CD14-positive monocyte (primary cell): ENCODE results near the gene ZBTB32. TPM values are rescaled to one million over a fixed set of nuclear protein-coding genes. Genes with fewer than 3 reads are reported as not detected.

Experiments
- DNase-seq, 3 donors: peaks; one replicate each; pipeline ENCODE4 v3.0.0-alpha.2; 2011 to 2022
- H2AFZ ChIP-seq: 2 replicates; pipeline ENCODE4 v1.6.0; 2012; ENCODE audit warnings: mild to moderate bottlenecking, low read depth, low read length, inconsistent platforms; ENCODE audit not compliant: insufficient read depth, poor library complexity, severe bottlenecking
- H3K27ac ChIP-seq, 2 donors: 1 replicate in 1 of 2; 2 replicates in 1 of 2; pipeline ENCODE4 v1.5.1; 2012 to 2013; ENCODE audit warnings: low read length in 2 of 2, control low read depth in 1 of 2, inconsistent platforms in 1 of 2, low read depth in 1 of 2, mild to moderate bottlenecking in 1 of 2
- H3K27me3 ChIP-seq, 2 donors: one replicate each; pipeline versions ENCODE4 v1.6.0 to v1.6.1; 2011 to 2013; ENCODE audit warnings: low read length in 2 of 2; ENCODE audit not compliant: control insufficient read depth in 2 of 2, insufficient read depth in 2 of 2
- H3K36me3 ChIP-seq, 2 donors: replicated peaks in 1 of 2; 1 replicate in 1 of 2; 2 replicates in 1 of 2; pipeline versions ENCODE4 v1.5.1 to v1.6.1; 2012 to 2013; ENCODE audit warnings: low read length in 2 of 2, control low read depth in 1 of 2, inconsistent platforms in 1 of 2, mild to moderate bottlenecking in 1 of 2; ENCODE audit not compliant: insufficient read depth in 2 of 2, control insufficient read depth in 1 of 2
- H3K4me1 ChIP-seq, 2 donors: 1 replicate in 1 of 2; 2 replicates in 1 of 2; pipeline versions ENCODE4 v1.5.1 to v1.6.1; 2012 to 2013; ENCODE audit warnings: low read length in 2 of 2, control low read depth in 1 of 2, inconsistent platforms in 1 of 2, mild to moderate bottlenecking in 1 of 2, moderate library complexity in 1 of 2; ENCODE audit not compliant: insufficient read depth in 2 of 2, control insufficient read depth in 1 of 2
- H3K4me2 ChIP-seq: replicated peaks from 2 replicates; pipeline ENCODE3; 2012; ENCODE audit warnings: low read length, moderate library complexity, mild to moderate bottlenecking; ENCODE audit not compliant: poor library complexity, severe bottlenecking; ENCODE audit errors: extremely low read depth
- H3K4me3 ChIP-seq, 3 experiments: fragments of 200-600 bp in 1 of 3; sonication (generic) in 1 of 3; replicated peaks in 1 of 3; 1 replicate in 2 of 3; 2 replicates in 1 of 3; pipeline ENCODE4 v1.5.1; 2011 to 2013; ENCODE audit warnings: low read length in 3 of 3, mild to moderate bottlenecking in 3 of 3, control low read depth in 2 of 3, low read depth in 2 of 3, inconsistent platforms in 1 of 3, moderate library complexity in 1 of 3
- H3K79me2 ChIP-seq: 2 replicates; pipeline ENCODE4 v1.6.0; 2012; ENCODE audit warnings: mild to moderate bottlenecking, control low read depth, inconsistent platforms, low read length, moderate library complexity; ENCODE audit not compliant: insufficient read depth
- H3K9ac ChIP-seq: 2 replicates; pipeline ENCODE4 v1.6.0; 2017; ENCODE audit warnings: low read length, mild to moderate bottlenecking; ENCODE audit not compliant: insufficient read depth, poor library complexity, severe bottlenecking
- H3K9me3 ChIP-seq, 2 donors: replicated peaks in 1 of 2; 1 replicate in 1 of 2; 2 replicates in 1 of 2; pipeline versions ENCODE4 v1.5.1 to v1.6.1; 2012 to 2013; ENCODE audit warnings: low read length in 2 of 2, control low read depth in 1 of 2; ENCODE audit not compliant: control insufficient read depth in 1 of 2, insufficient read depth in 1 of 2
- H4K20me1 ChIP-seq: 2 replicates; pipeline ENCODE4 v1.6.0; 2012; ENCODE audit warnings: mild to moderate bottlenecking, low read length, control low read depth, moderate library complexity; ENCODE audit not compliant: insufficient read depth
- H3K27ac Mint-ChIP-seq, 7 donors: one replicate each; pipeline ENCODE4 v1.8.0; 2020; ENCODE audit warnings: mild to moderate bottlenecking in 7 of 7, mixed read lengths in 7 of 7, moderate library complexity in 6 of 7, inconsistent platforms in 2 of 7
- H3K27me3 Mint-ChIP-seq, 3 donors: one replicate each; pipeline ENCODE4 v1.8.0; 2021 to 2022; ENCODE audit warnings: low read depth in 3 of 3, mild to moderate bottlenecking in 3 of 3, mixed read lengths in 3 of 3, moderate library complexity in 3 of 3, inconsistent platforms in 1 of 3
- H3K36me3 Mint-ChIP-seq, 2 donors: one replicate each; pipeline ENCODE4 v1.8.0; 2020; ENCODE audit warnings: mixed read lengths in 2 of 2, inconsistent platforms in 1 of 2, mild to moderate bottlenecking in 1 of 2
- H3K4me1 Mint-ChIP-seq: one replicate; pipeline ENCODE4 v1.8.0; 2020; ENCODE audit warnings: mild to moderate bottlenecking, mixed read lengths
- H3K4me3 Mint-ChIP-seq, 2 donors: one replicate each; pipeline ENCODE4 v1.8.0; 2020; ENCODE audit warnings: mild to moderate bottlenecking in 2 of 2, mixed read lengths in 2 of 2, moderate library complexity in 1 of 2
- H3K9me3 Mint-ChIP-seq, 7 donors: one replicate each; pipeline ENCODE4 v1.8.0; 2020 to 2022; ENCODE audit warnings: mixed read lengths in 7 of 7, mild to moderate bottlenecking in 6 of 7, moderate library complexity in 6 of 7, inconsistent platforms in 2 of 7
- WGBS: methylation state at CpG from one replicate; pipeline ENCODE4 v1.1.5; 2013; ENCODE audit warnings: missing lambda C conversion rate; ENCODE audit not compliant: insufficient coverage; 5-methylcytosine and 5-hydroxymethylcytosine counted together
- intact Hi-C, 2 donors: fragments of 100-400 bp; cut with micrococcal nuclease; formaldehyde crosslinking; loops; one replicate each; pipeline versions ENCODE4 v1.15.0 to v1.15.1; 2023
- polyA plus RNA-seq, 3 donors: library from polyadenylated mRNA; depleted of rRNA in 1 of 3; unstranded in 2 of 3; stranded (reverse) in 1 of 3; fragments of 300-500 nt in 2 of 3; fragments of >200 nt in 1 of 3; fragmentation: Illumina TruSeq in 2 of 3; gene quantifications; 1 replicate in 2 of 3; 2 replicates in 1 of 3; pipeline ENCODE4 v1.2.3, GENCODE V29; 2012 to 2021
- TF ChIP-seq, protein P1 (sequence below): fragments of 200-600 bp; IDR thresholded peaks from one replicate; pipeline ENCODE4 v1.8.0; 2022; ENCODE audit warnings: antibody characterized with exemption, mild to moderate bottlenecking

The ZBTB32 gene
- polyA plus RNA-seq, 3 donors, result 0.05 TPM; not detected in 2

DNA sequence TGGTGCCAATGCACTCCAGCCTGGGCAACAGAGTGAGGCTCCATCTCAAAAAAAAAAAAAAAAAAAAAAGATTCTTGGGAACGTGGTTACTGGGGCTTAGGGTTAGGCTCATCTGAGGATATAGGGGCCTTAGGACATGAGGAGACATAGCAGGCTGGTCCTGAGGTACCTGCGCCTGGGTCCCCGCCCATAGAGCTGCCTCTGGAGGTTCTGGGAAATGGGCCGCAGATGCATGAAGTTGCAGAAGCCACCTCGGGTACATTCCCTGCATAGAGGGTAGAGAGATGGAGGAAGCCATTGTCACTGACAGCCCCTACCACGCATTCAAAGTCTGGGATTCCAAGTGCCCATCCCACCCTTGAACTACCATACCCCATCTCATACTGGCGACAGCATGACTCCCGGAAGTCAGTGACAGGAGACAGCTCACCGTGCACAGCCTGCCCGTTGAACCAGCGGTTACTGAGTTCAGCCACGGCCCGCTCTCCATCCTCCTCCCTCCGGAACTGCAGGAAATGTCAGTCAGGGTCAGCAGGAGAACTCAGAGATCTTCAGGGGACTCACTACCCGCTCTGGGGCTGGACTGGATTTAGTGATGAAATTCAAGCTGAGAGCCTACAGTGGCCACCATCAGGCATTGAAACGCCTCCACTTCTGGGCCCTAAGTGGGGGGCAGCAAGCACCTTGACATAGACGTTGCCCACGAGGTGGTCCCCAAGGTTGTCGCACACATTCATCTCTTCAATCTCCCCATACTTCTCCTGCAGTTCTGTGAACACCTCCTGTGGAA, 39.5 kb downstream of the ZBTB32 start:
- Mint-ChIP-seq H3K9me3 (no peaks in the 10 kb centered on the region), H3K36me3 (peaks cover 11 to 21% of the 10 kb centered on the region in 2 donors), H3K4me1 (peaks cover 53% of the 10 kb centered on the region), H3K4me3 (peak overlapping the region; percentile 50 to 99), H3K27me3 (no peaks in the 10 kb centered on the region), H3K27ac (peak overlapping the region; percentile 98 to 100 (median 100))
- peaks cover 63 to 80% of the 10 kb centered on the region in 2 donors for H3K4me1 ChIP-seq
- H3K9me3 ChIP-seq, result no peaks in the 10 kb centered on the region
- H2AFZ ChIP-seq, result no peak overlapping the region
- peak overlapping the region in 2 of 3 experiments; percentile 77 to 92 for H3K4me3 ChIP-seq
- TF ChIP-seq, protein P1, sequence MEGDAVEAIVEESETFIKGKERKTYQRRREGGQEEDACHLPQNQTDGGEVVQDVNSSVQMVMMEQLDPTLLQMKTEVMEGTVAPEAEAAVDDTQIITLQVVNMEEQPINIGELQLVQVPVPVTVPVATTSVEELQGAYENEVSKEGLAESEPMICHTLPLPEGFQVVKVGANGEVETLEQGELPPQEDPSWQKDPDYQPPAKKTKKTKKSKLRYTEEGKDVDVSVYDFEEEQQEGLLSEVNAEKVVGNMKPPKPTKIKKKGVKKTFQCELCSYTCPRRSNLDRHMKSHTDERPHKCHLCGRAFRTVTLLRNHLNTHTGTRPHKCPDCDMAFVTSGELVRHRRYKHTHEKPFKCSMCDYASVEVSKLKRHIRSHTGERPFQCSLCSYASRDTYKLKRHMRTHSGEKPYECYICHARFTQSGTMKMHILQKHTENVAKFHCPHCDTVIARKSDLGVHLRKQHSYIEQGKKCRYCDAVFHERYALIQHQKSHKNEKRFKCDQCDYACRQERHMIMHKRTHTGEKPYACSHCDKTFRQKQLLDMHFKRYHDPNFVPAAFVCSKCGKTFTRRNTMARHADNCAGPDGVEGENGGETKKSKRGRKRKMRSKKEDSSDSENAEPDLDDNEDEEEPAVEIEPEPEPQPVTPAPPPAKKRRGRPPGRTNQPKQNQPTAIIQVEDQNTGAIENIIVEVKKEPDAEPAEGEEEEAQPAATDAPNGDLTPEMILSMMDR, result no peak
- intact Hi-C loops, result loop anchor here (2.0 to 10.0 kb wide), 9 partner anchors 33 to 1591 kb away; partner anchors contain the start of genes ARHGAP33 (in 1 of the 2), CAPNS1 (in 1 of the 2), COX6B1 (in 1 of the 2) and ETV2 (in 1 of the 2)
- H3K36me3 ChIP-seq, result peaks cover 6 to 8% of the 10 kb centered on the region in 2 donors
- peaks cover 15% of the 10 kb centered on the region for H4K20me1 ChIP-seq
- 96% methylated on average over 12 of the region's 19 CpGs for WGBS
- no peak overlapping the region for H3K9ac ChIP-seq
- H3K27ac ChIP-seq, result peak overlapping the region; percentile 97 to 98
- H3K4me2 ChIP-seq, result peak overlapping the region; percentile 96
- no peaks in the 10 kb centered on the region for H3K27me3 ChIP-seq
- H3K79me2 ChIP-seq, result peaks cover 59% of the 10 kb centered on the region
- no peak for DNase-seq

DNA sequence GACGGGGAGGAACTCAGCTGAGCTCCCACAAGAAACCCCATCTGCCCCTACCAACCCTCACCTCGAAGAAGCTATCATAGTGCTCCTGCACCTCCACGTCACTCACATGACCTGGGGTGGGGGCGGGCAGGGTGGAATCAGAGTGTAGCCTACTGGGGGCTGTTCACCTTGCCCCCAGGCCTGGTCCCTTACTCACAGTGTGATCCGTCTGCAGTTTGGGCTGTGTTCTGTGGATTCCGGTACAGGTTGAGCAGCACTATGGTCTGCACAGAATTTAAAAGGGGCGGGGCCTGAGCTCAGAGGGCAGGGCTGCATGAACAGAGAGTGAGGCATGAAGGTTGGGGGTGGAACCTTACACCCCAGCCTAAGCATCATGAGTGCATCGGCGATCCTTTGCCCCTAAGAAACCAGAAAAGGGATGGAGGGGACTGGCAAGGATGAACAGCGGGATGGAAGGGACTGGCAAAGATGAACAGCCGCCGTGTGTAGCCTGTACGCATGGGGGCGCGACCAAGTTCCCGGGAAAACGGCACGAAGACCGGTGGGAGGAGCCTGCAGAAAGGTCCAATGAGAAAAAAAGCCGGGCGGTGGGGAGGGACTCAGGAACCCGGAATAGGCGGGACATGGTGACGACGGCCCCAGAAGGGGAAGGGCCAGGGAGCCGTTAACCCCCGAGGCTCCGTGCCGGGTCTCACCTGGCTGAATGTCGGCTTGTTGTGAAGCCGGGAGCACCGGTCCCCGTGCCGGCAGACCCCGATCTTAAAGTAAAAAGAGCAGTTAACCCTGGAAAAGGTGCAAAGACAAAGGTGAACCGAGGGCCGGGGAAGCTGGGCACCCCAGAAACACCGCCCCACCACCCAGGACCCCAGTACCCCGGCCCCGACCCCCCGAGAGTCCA, 40.3 kb downstream of the ZBTB32 start:
- intact Hi-C loops, result loop anchor here (2.0 to 10.0 kb wide), 10 partner anchors 33 to 1590 kb away; partner anchors contain the start of genes ARHGAP33 (in 1 of the 2), CAPNS1 (in 1 of the 2), COX6B1 (in 1 of the 2) and ETV2 (in 1 of the 2)
- H3K36me3 Mint-ChIP-seq, result peaks cover 9 to 14% of the 10 kb centered on the region in 2 donors
- 11% methylated on average over 34 of the region's 41 CpGs for whole genome bisulfite sequencing
- no peaks in the 10 kb centered on the region for H3K27me3 Mint-ChIP-seq
- peak overlapping the region; percentile 100 for H3K27ac Mint-ChIP-seq
- peak overlapping the region; percentile 77 to 93 (median 92) for H3K4me3 ChIP-seq
- peak; percentile 94 to 95 (median 94) for DNase-seq
- no peaks in the 10 kb centered on the region for H3K9me3 Mint-ChIP-seq
- H3K27me3 ChIP-seq, result no peaks in the 10 kb centered on the region
- no peaks in the 10 kb centered on the region for H3K36me3 ChIP-seq
- H3K27ac ChIP-seq, result peak overlapping the region; percentile 97 to 98
- peak overlapping the region; percentile 95 to 99 for H3K4me3 Mint-ChIP-seq
- H2AFZ ChIP-seq, result peak overlapping the region; percentile 83
- peaks cover 59% of the 10 kb centered on the region for H3K79me2 ChIP-seq
- H3K9ac ChIP-seq, result peak overlapping the region; percentile 97
- H3K4me1 Mint-ChIP-seq, result peaks cover 55% of the 10 kb centered on the region
- peaks cover 64 to 82% of the 10 kb centered on the region in 2 donors for H3K4me1 ChIP-seq
- H3K9me3 ChIP-seq, result no peaks in the 10 kb centered on the region
- peaks cover 6% of the 10 kb centered on the region for H4K20me1 ChIP-seq
- TF ChIP-seq, protein P1, result peak; percentile 17
- H3K4me2 ChIP-seq, result peak overlapping the region; percentile 96
